ENCODE results near the gene HIC2.
"Not testable (repeated sequence)": the region's sequence is repeated elsewhere in the genome, so short reads cannot be mapped to it uniquely, and the experiment has no call there.

HIC2 gene

DNA sequence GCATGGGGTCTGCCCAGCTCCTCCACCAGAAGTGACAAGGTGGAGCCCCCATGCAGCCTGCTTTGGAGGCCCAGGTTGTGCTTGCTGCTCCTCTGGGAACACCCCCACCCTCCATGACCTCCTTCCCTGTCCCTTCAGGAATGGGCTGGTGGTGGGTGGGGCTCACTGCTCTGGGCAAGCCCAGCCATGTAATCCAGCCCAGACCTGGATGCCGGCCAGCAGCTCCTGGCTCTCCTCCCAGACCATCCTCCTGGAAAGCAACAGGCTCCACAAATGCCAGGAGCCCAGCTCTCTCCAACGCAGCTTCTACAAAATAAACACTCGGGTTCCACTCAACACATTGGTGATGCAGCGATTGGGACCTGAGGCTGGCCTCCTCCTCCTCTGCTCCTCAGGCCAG, 80.8 kb downstream of the HIC2 start:
- DNase-seq = not testable (repeated sequence)

DNA sequence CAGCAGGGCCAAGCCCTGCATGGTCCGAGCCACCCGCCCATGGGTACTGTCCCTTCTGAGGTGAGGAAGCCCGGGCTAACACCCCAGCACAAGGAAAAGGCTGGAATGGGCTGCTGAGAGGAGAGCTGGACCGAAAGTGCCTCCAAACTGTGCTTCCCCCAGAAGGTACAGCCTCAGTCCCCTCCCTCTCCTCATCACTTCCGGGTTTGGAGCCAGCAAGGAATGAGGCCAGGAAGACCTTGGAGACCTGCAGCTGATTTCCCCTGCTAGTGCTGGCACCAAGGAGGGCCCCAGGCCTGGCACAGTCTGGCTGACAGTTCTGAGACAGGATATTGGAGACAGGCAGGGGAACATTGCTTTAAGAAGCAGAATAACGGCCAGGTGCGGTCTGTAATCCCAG, 81.3 kb downstream of the HIC2 start:
- not testable (repeated sequence) for DNase-seq

GRCh38 chr22:21499623-21500506, 82.7 kb downstream of the HIC2 start:
- DNase-seq = not testable (repeated sequence)
